GM19438 (cell line): ENCODE results near the gene TEKT5.
"Not testable (repeated sequence)": the region's sequence is repeated elsewhere in the genome, so short reads cannot be mapped to it uniquely, and the experiment has no call there.

Source experiments
- ATAC-seq: cut with Tn5 transposase; IDR thresholded peaks from one replicate; pipeline ENCODE4 v1.9.1; 2021; ENCODE audit warnings: low read depth; ENCODE audit not compliant: unreplicated experiment

Gene TEKT5

GRCh38 chr16:10638101-10638500, 56.6 kb downstream of the TEKT5 start:
- ATAC-seq: no peak

- ATAC-seq: no peak
These were observed 57.2 kb downstream of the TEKT5 start for GRCh38 chr16:10637337-10638037.

GRCh38 chr16:10635365-10636021, 59.2 kb downstream of the TEKT5 start:
- ATAC-seq: no peak

GRCh38 chr16:10633429-10633828, 61.3 kb downstream of the TEKT5 start:
- not testable (repeated sequence) for ATAC-seq

- ATAC-seq: no peak
These were observed 62.8 kb downstream of the TEKT5 start for GRCh38 chr16:10631886-10632285.

- ATAC-seq: no peak
These were observed 65.2 kb downstream of the TEKT5 start for GRCh38 chr16:10629592-10629963.

GRCh38 chr16:10625595-10626357, 69.0 kb downstream of the TEKT5 start:
- ATAC-seq: no peak

- no peak for ATAC-seq
These were observed 70.2 kb downstream of the TEKT5 start for GRCh38 chr16:10624527-10624926.

GRCh38 chr16:10623059-10623458, 71.7 kb downstream of the TEKT5 start:
- no peak for ATAC-seq

- ATAC-seq: no peak
These were observed 72.5 kb downstream of the TEKT5 start for GRCh38 chr16:10622036-10622921.

- ATAC-seq: not testable (repeated sequence)
These were observed 73.3 kb downstream of the TEKT5 start for GRCh38 chr16:10621216-10621949.

- no peak for ATAC-seq
These were observed 74.6 kb downstream of the TEKT5 start for GRCh38 chr16:10620120-10620519.

- ATAC-seq: no peak
These were observed 75.4 kb downstream of the TEKT5 start for GRCh38 chr16:10619271-10619849.

- no peak for ATAC-seq
These were observed 76.0 kb downstream of the TEKT5 start for GRCh38 chr16:10618710-10619209.

GRCh38 chr16:10617662-10618420, 76.9 kb downstream of the TEKT5 start:
- no peak for ATAC-seq

GRCh38 chr16:10616756-10617640, 77.7 kb downstream of the TEKT5 start:
- no peak for ATAC-seq

GRCh38 chr16:10616419-10616755, 78.3 kb downstream of the TEKT5 start:
- no peak for ATAC-seq

- ATAC-seq: no peak
These were observed 80.0 kb downstream of the TEKT5 start for GRCh38 chr16:10614685-10615084.
